Esophagus muscularis mucosa (tissue), 3 donors: Measurements from ENCODE around the gene HES4.

Experiments
- CTCF ChIP-seq, 3 experiments: fragments of 200-600 bp in 2 of 3; fragments of 450-650 bp in 1 of 3; sonication (generic) in 2 of 3; IDR thresholded peaks; one replicate each; pipeline ENCODE4 v1.5.1; 2017 to 2019; ENCODE audit warnings: antibody characterized with exemption in 3 of 3, mild to moderate bottlenecking in 2 of 3, moderate library complexity in 1 of 3
- POLR2A ChIP-seq: fragments of 450-650 bp; IDR thresholded peaks from one replicate; pipeline ENCODE4 v1.6.1; 2017; ENCODE audit warnings: antibody characterized with exemption, moderate library complexity, mild to moderate bottlenecking, low read depth
- POLR2AphosphoS5 ChIP-seq, 2 donors: sonication (generic); formaldehyde crosslinking; IDR thresholded peaks; one replicate each; pipeline ENCODE4 v1.6.1; 2017; ENCODE audit warnings: antibody characterized with exemption in 2 of 2

DNA sequence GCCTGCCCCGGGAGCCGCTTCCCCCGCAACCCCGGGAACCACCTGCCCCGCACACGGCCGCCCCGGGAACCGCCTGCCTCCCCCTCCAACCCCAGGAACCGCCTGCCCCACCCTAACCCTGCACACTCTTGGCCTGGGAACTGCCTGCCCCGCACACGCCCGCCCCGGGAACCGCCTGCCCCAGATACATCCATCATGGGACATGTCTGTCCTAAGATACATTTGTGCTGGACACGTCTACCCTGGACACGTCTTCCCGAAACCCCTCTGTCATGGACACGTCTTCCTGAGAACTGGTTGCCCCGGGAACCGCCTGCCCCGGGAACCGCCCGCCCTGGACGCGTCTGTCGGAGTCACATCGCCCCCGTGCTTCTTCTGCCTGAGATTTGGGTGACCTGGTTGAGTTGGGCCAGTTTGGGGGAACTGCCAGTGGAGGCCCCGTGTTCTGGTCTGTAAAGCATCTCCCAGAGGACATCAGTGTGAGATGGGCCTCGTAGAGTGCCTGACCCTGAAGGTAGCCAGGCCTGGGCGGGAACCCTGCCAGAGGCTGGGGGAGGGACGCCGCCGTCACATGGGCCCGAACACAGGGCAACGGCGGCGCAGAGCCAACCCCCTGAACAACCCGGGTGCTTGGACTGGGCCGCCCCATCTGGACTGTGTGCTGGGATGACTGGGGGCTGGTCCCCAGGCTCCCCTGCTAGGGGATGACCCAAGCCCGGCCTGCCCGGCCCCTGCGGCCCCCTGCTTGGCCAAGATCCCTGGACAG lies 21.6 kb downstream of the HES4 start:
- TF ChIP-seq CTCF (IDR thresholded peaks at IDR 0.05) (no peak), POLR2A (no peak), POLR2AphosphoS5 (IDR thresholded peaks at IDR 0.05) (no peak)
